Measurements from ENCODE around the gene ARID5B. TPM values are rescaled to one million over a fixed set of nuclear protein-coding genes. Genes with fewer than 3 reads are reported as not detected.
A peak's percentile ranks its signal among the peaks of the same experiment; 100 is the strongest.

Gene ARID5B
- total RNA-seq, 1 donor from 2014 or later, result 76.8 TPM

DNA sequence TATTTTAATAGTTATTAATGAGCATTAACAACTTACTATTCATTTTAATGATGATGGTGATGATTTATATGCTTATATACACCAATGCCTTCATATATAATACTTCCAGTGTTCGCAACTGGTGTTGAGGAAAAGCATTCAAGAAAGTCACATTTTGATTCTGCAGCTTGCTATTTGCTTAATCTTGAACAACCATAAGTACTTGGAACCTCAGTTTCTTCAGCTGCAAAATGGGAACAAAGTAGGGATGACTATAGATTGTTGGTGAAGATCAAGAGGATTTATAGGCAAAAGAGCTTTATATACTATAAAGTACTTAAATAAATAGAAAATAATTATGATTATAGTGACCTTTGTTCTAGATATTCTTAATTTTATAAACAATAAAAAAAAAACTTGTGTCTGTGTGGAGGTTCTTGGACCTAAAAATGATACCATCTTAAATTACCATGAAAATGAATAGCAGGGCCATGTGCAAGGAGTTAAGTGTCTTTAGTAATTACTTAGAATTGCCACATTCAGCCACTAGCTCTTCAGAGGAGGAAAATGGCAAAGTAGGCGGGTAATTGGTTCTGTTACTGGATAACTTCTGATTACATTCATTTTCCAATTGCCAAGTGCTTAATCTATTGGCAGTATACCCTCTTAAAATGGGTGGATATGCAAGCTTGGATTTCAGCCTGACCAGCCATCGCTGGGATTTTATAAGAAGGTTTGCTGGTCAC lies 4.5 kb downstream of the ARID5B start:
- Mint-ChIP-seq H3K4me3 (no peak overlapping the region), H3K27ac (peak overlapping the region; percentile 12), H3K9me3 (no peaks in the 10 kb centered on the region), H3K27me3 (no peaks in the 10 kb centered on the region), H3K36me3 (ENCODE audit: low read depth) (peaks cover 48% of the 10 kb centered on the region), H3K4me1 (peaks cover 53% of the 10 kb centered on the region)
- TF ChIP-seq, protein P1, sequence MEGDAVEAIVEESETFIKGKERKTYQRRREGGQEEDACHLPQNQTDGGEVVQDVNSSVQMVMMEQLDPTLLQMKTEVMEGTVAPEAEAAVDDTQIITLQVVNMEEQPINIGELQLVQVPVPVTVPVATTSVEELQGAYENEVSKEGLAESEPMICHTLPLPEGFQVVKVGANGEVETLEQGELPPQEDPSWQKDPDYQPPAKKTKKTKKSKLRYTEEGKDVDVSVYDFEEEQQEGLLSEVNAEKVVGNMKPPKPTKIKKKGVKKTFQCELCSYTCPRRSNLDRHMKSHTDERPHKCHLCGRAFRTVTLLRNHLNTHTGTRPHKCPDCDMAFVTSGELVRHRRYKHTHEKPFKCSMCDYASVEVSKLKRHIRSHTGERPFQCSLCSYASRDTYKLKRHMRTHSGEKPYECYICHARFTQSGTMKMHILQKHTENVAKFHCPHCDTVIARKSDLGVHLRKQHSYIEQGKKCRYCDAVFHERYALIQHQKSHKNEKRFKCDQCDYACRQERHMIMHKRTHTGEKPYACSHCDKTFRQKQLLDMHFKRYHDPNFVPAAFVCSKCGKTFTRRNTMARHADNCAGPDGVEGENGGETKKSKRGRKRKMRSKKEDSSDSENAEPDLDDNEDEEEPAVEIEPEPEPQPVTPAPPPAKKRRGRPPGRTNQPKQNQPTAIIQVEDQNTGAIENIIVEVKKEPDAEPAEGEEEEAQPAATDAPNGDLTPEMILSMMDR (IDR thresholded peaks at IDR 0.05), result no peak
- DNase-seq, result no peak
- ChIA-PET CTCF (interaction anchor here (0.7 to 11.3 kb wide), 10 partner anchors 9 to 765 kb away, joined by 3 to 101 read pairs (median 4); no protein-coding TSS in a partner anchor), POLR2A (interaction anchor here (0.9 to 11.6 kb wide), 12 partner anchors 9 to 339 kb away, joined by 3 to 589 read pairs (median 78); no protein-coding TSS in a partner anchor)
- intact Hi-C loops (cut with micrococcal nuclease), result loop anchor here (2.0 to 10.0 kb wide), 2 partner anchors 15 to 1671 kb away; no protein-coding TSS in a partner anchor
- no peak for ATAC-seq (ENCODE audit: low read depth)

DNA sequence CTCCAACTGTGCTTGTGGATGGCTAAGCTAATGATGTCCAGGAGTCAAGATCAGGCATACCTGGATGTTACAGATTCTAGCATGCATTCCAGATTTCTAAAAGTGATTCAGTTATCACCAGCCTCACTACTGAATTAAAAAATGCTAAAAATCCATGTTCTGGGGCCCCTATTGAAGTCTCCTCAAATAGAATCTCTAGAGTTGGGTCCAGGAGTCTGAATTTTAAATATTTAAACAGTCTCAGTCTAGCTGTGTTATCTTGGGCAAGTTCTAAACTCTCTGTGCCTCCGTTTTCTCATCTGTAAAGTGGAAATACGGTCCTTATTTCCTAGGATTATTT lies 5.0 kb downstream of the ARID5B start:
- POLR2A ChIA-PET, result interaction anchor here (0.7 to 11.6 kb wide), 10 partner anchors 10 to 513 kb away, joined by 3 to 589 read pairs (median 130); no protein-coding TSS in a partner anchor
- H3K4me3 Mint-ChIP-seq, result no peak overlapping the region
- peak overlapping the region; percentile 12 for H3K27ac Mint-ChIP-seq
- no peaks in the 10 kb centered on the region for H3K27me3 Mint-ChIP-seq
- ATAC-seq (ENCODE audit: low read depth), result no peak
- intact Hi-C loops (cut with micrococcal nuclease), result loop anchor here (2.0 to 10.0 kb wide), 2 partner anchors 14 to 1672 kb away; no protein-coding TSS in a partner anchor
- TF ChIP-seq, protein P1 (IDR thresholded peaks at IDR 0.05), result no peak
- CTCF ChIA-PET, result interaction anchor here (1.1 to 11.3 kb wide), 9 partner anchors 9 to 765 kb away, joined by 3 to 101 read pairs (median 4); no protein-coding TSS in a partner anchor
- peaks cover 46% of the 10 kb centered on the region for H3K36me3 Mint-ChIP-seq (ENCODE audit: low read depth)
- DNase-seq, result no peak
- no peaks in the 10 kb centered on the region for H3K9me3 Mint-ChIP-seq
- peaks cover 58% of the 10 kb centered on the region for H3K4me1 Mint-ChIP-seq

DNA sequence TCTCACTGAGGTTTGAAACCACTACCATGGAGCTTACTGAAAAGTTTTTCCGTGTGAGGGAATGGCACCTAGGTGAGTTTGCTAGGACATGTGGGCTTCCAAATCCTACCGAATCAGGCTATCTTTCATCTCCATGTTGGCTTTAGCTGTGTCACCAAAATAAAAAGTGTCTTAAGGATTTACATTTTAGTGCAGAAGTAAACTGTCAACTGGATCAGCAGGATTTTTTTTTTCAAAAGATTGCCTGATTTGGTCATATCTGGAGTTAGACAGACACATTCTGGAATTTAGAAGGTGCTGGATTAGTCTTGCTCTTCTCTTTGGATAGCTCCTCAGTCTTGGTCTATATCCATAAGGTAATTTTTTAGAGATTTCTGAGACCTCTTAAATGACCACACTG lies 5.5 kb downstream of the ARID5B start:
- POLR2A ChIA-PET, result interaction anchor here (0.7 to 11.6 kb wide), 6 partner anchors 27 to 512 kb away, joined by 3 to 589 read pairs (median 263); no protein-coding TSS in a partner anchor

DNA sequence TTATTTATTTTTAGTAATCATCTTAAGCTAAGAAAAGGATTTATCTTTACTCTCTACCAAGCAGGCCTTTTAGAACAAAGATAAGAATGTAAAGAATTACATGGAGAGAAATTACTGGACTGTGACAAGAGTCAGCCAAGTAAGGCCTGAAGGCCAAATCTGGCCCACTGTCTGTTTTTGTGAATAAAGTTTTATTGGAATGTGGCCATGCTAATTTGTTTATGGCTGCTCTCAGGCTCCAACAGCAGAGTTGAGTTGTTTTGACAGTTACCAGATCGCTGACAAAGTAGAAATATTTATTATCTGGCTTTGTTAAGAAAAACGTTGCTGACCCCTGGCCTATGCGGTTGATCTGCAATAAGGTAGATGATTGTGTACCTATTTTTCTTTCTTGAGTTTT lies 6.1 kb downstream of the ARID5B start:
- ChIA-PET CTCF (interaction anchor here (0.6 to 2.5 kb wide), 3 partner anchors 32 to 766 kb away, joined by 3 to 6 read pairs (median 4); no protein-coding TSS in a partner anchor), POLR2A (interaction anchor here (1.7 to 11.6 kb wide), 5 partner anchors 26 to 135 kb away, joined by 4 to 589 read pairs (median 270); no protein-coding TSS in a partner anchor)
- TF ChIP-seq, protein P1 (IDR thresholded peaks at IDR 0.05), result no peak
- Mint-ChIP-seq H3K4me3 (no peak overlapping the region), H3K27ac (no peak overlapping the region), H3K36me3 (ENCODE audit: low read depth) (peaks cover 46% of the 10 kb centered on the region), H3K4me1 (peaks cover 63% of the 10 kb centered on the region), H3K27me3 (no peaks in the 10 kb centered on the region), H3K9me3 (no peaks in the 10 kb centered on the region)
- no peak for ATAC-seq (ENCODE audit: low read depth)
- no peak for DNase-seq
- intact Hi-C loops (cut with micrococcal nuclease), result loop anchor here (2.0 to 10.0 kb wide), 2 partner anchors 13 to 1673 kb away; no protein-coding TSS in a partner anchor

More for the DNA sequence above, 5.5 kb downstream of the ARID5B start:
- DNase-seq, result no peak
- Mint-ChIP-seq H3K27ac (peak overlapping the region; percentile 35), H3K36me3 (ENCODE audit: low read depth) (peaks cover 49% of the 10 kb centered on the region), H3K27me3 (no peaks in the 10 kb centered on the region), H3K4me3 (no peak overlapping the region), H3K9me3 (no peaks in the 10 kb centered on the region), H3K4me1 (peaks cover 63% of the 10 kb centered on the region)
- TF ChIP-seq, protein P1 (IDR thresholded peaks at IDR 0.05), result no peak
- no peak for ATAC-seq (ENCODE audit: low read depth)
- intact Hi-C loops (cut with micrococcal nuclease), result loop anchor here (2.0 to 10.0 kb wide), 2 partner anchors 14 to 1672 kb away; no protein-coding TSS in a partner anchor
- CTCF ChIA-PET, result interaction anchor here (0.6 to 11.3 kb wide), 8 partner anchors 10 to 766 kb away, joined by 3 to 101 read pairs (median 4); no protein-coding TSS in a partner anchor

Measured in activated B cell treated with CpG ODN at 0.5 μM for 24 hours (primary cell).